WTC11 (cell line): Measurements from ENCODE around the gene PNLIPRP1. TPM values are rescaled to one million over a fixed set of nuclear protein-coding genes. Genes with fewer than 3 reads are reported as not detected.

ENCODE experiments used
- ATAC-seq: fragments of 200-7000 bp; cut with Tn5 transposase; 2 replicates; pipeline ENCODE4 v1.10.0; 2021; ENCODE audit warnings: mild to moderate bottlenecking, moderate library complexity
- CTCF ChIA-PET: fragments of 300-600 bp; sonication (Branson Sonifier 250); formaldehyde crosslinking; loops from one replicate; lab custom pipeline; 2021; ENCODE audit warnings: antibody characterized with exemption; lab: Charles Lee
- POLR2A ChIA-PET: fragments of 350-600 bp; sonication (Branson Sonifier 250); formaldehyde crosslinking; loops from one replicate; lab custom pipeline; 2021; ENCODE audit warnings: antibody characterized with exemption; lab: Charles Lee
- DNase-seq: peaks from one replicate; pipeline ENCODE4 v3.0.0; 2021; ENCODE audit warnings: low spot score
- H3K27ac Mint-ChIP-seq: 2 replicates; pipeline ENCODE4 v1.8.0; 2021; ENCODE audit warnings: mixed read lengths
- H3K27me3 Mint-ChIP-seq: 2 replicates; pipeline ENCODE4 v1.8.0; 2021; ENCODE audit warnings: low read depth, mild to moderate bottlenecking, moderate library complexity, mixed read lengths
- H3K36me3 Mint-ChIP-seq: 2 replicates; pipeline ENCODE4 v1.8.0; 2021; ENCODE audit warnings: mixed read lengths
- H3K4me1 Mint-ChIP-seq: 2 replicates; pipeline ENCODE4 v1.8.0; 2022; ENCODE audit warnings: mixed read lengths
- H3K4me3 Mint-ChIP-seq: 2 replicates; pipeline ENCODE4 v1.8.0; 2021; ENCODE audit warnings: mild to moderate bottlenecking, moderate library complexity, mixed read lengths
- H3K9me3 Mint-ChIP-seq: 2 replicates; pipeline ENCODE4 v1.8.0; 2021; ENCODE audit warnings: mixed read lengths
- ATF6 ChIP-seq: sonication (generic); formaldehyde crosslinking; IDR thresholded peaks from 2 replicates; pipeline ENCODE4 v1.8.1; 2023; ENCODE audit warnings: mild to moderate bottlenecking, missing genetic modification reagents
- CBFB ChIP-seq: sonication (generic); formaldehyde crosslinking; IDR thresholded peaks from 2 replicates; pipeline ENCODE4 v1.8.1; 2022; ENCODE audit warnings: mild to moderate bottlenecking, low read depth, missing genetic modification reagents
- CDX4 ChIP-seq: fragments of 250-450 bp; sonication (Bioruptor Pico); IDR thresholded peaks from 2 replicates; pipeline ENCODE4 v1.9.0; 2021; ENCODE audit warnings: moderate library complexity, mild to moderate bottlenecking, inconsistent platforms, borderline replicate concordance
- E2F1 ChIP-seq: sonication (generic); formaldehyde crosslinking; IDR thresholded peaks from 2 replicates; pipeline ENCODE4 v1.8.0; 2022; ENCODE audit warnings: mild to moderate bottlenecking, missing genetic modification reagents
- E2F4 ChIP-seq: sonication (generic); formaldehyde crosslinking; IDR thresholded peaks from 2 replicates; pipeline ENCODE4 v1.8.1; 2022; ENCODE audit warnings: low read depth, mild to moderate bottlenecking, moderate library complexity, missing genetic modification reagents, borderline replicate concordance
- ETV6 ChIP-seq: sonication (generic); formaldehyde crosslinking; IDR thresholded peaks from 2 replicates; pipeline ENCODE4 v1.8.1; 2022; ENCODE audit warnings: mild to moderate bottlenecking, missing genetic modification reagents
- FOXP4 ChIP-seq: sonication (generic); formaldehyde crosslinking; IDR thresholded peaks from 2 replicates; pipeline ENCODE4 v1.8.0; 2022; ENCODE audit warnings: mild to moderate bottlenecking, missing genetic modification reagents
- JAZF1 ChIP-seq: fragments of 250-450 bp; sonication (Bioruptor Pico); IDR thresholded peaks from 2 replicates; pipeline ENCODE4 v1.9.0; 2021; ENCODE audit warnings: moderate library complexity, mild to moderate bottlenecking, inconsistent platforms
- MYBL2 ChIP-seq: sonication (generic); formaldehyde crosslinking; IDR thresholded peaks from 2 replicates; pipeline ENCODE4 v1.8.1; 2023; ENCODE audit warnings: mild to moderate bottlenecking, moderate library complexity, missing genetic modification reagents
- NFE2L1 ChIP-seq: sonication (generic); formaldehyde crosslinking; IDR thresholded peaks from 2 replicates; pipeline ENCODE4 v1.8.1; 2023; ENCODE audit warnings: missing genetic modification reagents
- NR1H2 ChIP-seq: sonication (generic); formaldehyde crosslinking; IDR thresholded peaks from 2 replicates; pipeline ENCODE4 v1.9.0; 2021; ENCODE audit warnings: mild to moderate bottlenecking, moderate library complexity, missing genetic modification reagents
- NR2C2 ChIP-seq: sonication (generic); formaldehyde crosslinking; IDR thresholded peaks from 2 replicates; pipeline ENCODE4 v1.8.0; 2022; ENCODE audit warnings: mild to moderate bottlenecking, missing genetic modification reagents
- OVOL2 ChIP-seq: fragments of 250-450 bp; sonication (Bioruptor Pico); IDR thresholded peaks from 2 replicates; pipeline ENCODE4 v1.9.0; 2021; ENCODE audit warnings: mild to moderate bottlenecking, borderline replicate concordance
- PREB ChIP-seq: sonication (generic); formaldehyde crosslinking; IDR thresholded peaks from 2 replicates; pipeline ENCODE4 v1.8.1; 2022; ENCODE audit warnings: mild to moderate bottlenecking, missing genetic modification reagents, moderate library complexity, borderline replicate concordance
- PRRX2 ChIP-seq: fragments of 250-450 bp; sonication (Bioruptor Pico); IDR thresholded peaks from 2 replicates; pipeline ENCODE4 v1.8.0; 2021; ENCODE audit warnings: mild to moderate bottlenecking
- SP1 ChIP-seq: sonication (generic); formaldehyde crosslinking; conservative IDR thresholded peaks from 2 replicates; pipeline ENCODE4 v1.8.1; 2022; ENCODE audit warnings: missing genetic modification reagents
- STAT6 ChIP-seq: sonication (generic); formaldehyde crosslinking; conservative IDR thresholded peaks from 2 replicates; pipeline ENCODE4 v1.8.1; 2023; ENCODE audit warnings: mild to moderate bottlenecking, low read depth, missing genetic modification reagents, moderate library complexity
- TP53 ChIP-seq: sonication (generic); formaldehyde crosslinking; IDR thresholded peaks from 2 replicates; pipeline ENCODE4 v1.8.1; 2023; ENCODE audit warnings: mild to moderate bottlenecking, missing genetic modification reagents
- ZNF121 ChIP-seq: sonication (generic); formaldehyde crosslinking; IDR thresholded peaks from 2 replicates; pipeline ENCODE4 v1.8.0; 2023; ENCODE audit warnings: missing genetic modification reagents
- ZNF263 ChIP-seq: sonication (generic); formaldehyde crosslinking; IDR thresholded peaks from 2 replicates; pipeline ENCODE4 v1.8.1; 2022; ENCODE audit warnings: low read depth, mild to moderate bottlenecking, moderate library complexity, missing genetic modification reagents
- ZNF416 ChIP-seq: fragments of 250-450 bp; sonication (Bioruptor Pico); IDR thresholded peaks from 2 replicates; pipeline ENCODE4 v1.9.0; 2021; ENCODE audit warnings: mild to moderate bottlenecking, inconsistent platforms
- total RNA-seq: library from RNA; stranded (reverse); gene quantifications from 3 replicates; pipeline ENCODE4 v1.2.3, GENCODE V29; 2021

PNLIPRP1 gene
- total RNA-seq, 1 experiment from 2014 or later, result 0.68 TPM

GRCh38 chr10:116656044-116656443 is 65.3 kb downstream of the PNLIPRP1 start:
- TF ChIP-seq E2F1 (CRISPR knock-in tag) (no peak), NR2C2 (CRISPR knock-in tag) (no peak), ZNF263 (CRISPR knock-in tag) (no peak), NR1H2 (CRISPR knock-in tag) (no peak), OVOL2 (CRISPR knock-in tag) (no peak)
- H3K9me3 Mint-ChIP-seq, result no peaks in the 10 kb centered on the region
- no peak overlapping the region for H3K27ac Mint-ChIP-seq
- ChIA-PET POLR2A (no interaction called here), CTCF (interaction anchor here (1.0 to 2.3 kb wide), 3 partner anchors 10 to 183 kb away, joined by 3 to 9 read pairs (median 3); no protein-coding TSS in a partner anchor)
- H3K4me3 Mint-ChIP-seq, result no peak overlapping the region
- no peaks in the 10 kb centered on the region for H3K4me1 Mint-ChIP-seq
- H3K27me3 Mint-ChIP-seq, result no peaks in the 10 kb centered on the region; the same call in 1 of the 2 replicates
- DNase-seq (no peak), ATAC-seq (no peak)
- no peaks in the 10 kb centered on the region for H3K36me3 Mint-ChIP-seq

- Mint-ChIP-seq H3K4me1 (no peaks in the 10 kb centered on the region), H3K9me3 (no peaks in the 10 kb centered on the region), H3K27me3 (no peaks in the 10 kb centered on the region), H3K27ac (no peak overlapping the region), H3K4me3 (no peak overlapping the region), H3K36me3 (peaks cover 4% of the 10 kb centered on the region; the same call in 1 of the 2 replicates)
- DNase-seq, result no peak
- CTCF ChIA-PET, result interaction anchor here (1.6 kb wide), 1 partner anchor 24 kb away, joined by 4 read pairs; no protein-coding TSS in a partner anchor
- no peak for ATAC-seq
- POLR2A ChIA-PET, result no interaction called here
- TF ChIP-seq FOXP4 (CRISPR knock-in tag), result no peak
- TF ChIP-seq ATF6, result no peak
- no peak for TF ChIP-seq MYBL2
- no peak for TF ChIP-seq JAZF1 (CRISPR knock-in tag)
- no peak for TF ChIP-seq ZNF416 (CRISPR knock-in tag)
- TF ChIP-seq NFE2L1 (CRISPR knock-in tag), result no peak
- no peak for TF ChIP-seq ETV6 (CRISPR knock-in tag)
- TF ChIP-seq PREB, result no peak
- no peak for TF ChIP-seq E2F4 (CRISPR knock-in tag)
- TF ChIP-seq TP53 (CRISPR knock-in tag), result no peak
- TF ChIP-seq CBFB (CRISPR knock-in tag), result no peak
- TF ChIP-seq STAT6 (CRISPR knock-in tag), result no peak
- no peak for TF ChIP-seq PRRX2
- TF ChIP-seq CDX4 (CRISPR knock-in tag), result no peak
- no peak for TF ChIP-seq ZNF121 (CRISPR knock-in tag)
- no peak for TF ChIP-seq NR2C2 (CRISPR knock-in tag)
- TF ChIP-seq SP1 (CRISPR knock-in tag), result no peak
These were observed 67.2 kb downstream of the PNLIPRP1 start for GRCh38 chr10:116657863-116658551.
